Measurements from ENCODE around the gene C10orf105.

- TF ChIP-seq GATA3 (IDR thresholded peaks at IDR 0.05; ENCODE audit: low read depth, low read length) = no peak
- no peak for TF ChIP-seq GATA2 (IDR thresholded peaks at IDR 0.05; ENCODE audit: low read depth, low read length)
Observed at GRCh38 chr10:71705582-71705981, 14.0 kb downstream of the C10orf105 start.
